Mesothelial cell of epicardium (in vitro differentiated cells): ENCODE measurements around the gene TRIM31. TPM values are rescaled to one million over a fixed set of nuclear protein-coding genes. Genes with fewer than 3 reads are reported as not detected.

Experiments
- DNase-seq, 2 experiments: peaks; one replicate each; pipeline ENCODE4 v3.0.0; 2021; ENCODE audit warnings: low spot score in 2 of 2; ENCODE audit not compliant: unreplicated experiment in 2 of 2
- H3K27ac Mint-ChIP-seq: 2 replicates; pipeline ENCODE4 v1.8.0; 2021; ENCODE audit warnings: mixed read lengths
- H3K27me3 Mint-ChIP-seq: 2 replicates; pipeline ENCODE4 v1.8.0; 2021; ENCODE audit warnings: low read depth, mixed read lengths
- H3K36me3 Mint-ChIP-seq: 2 replicates; pipeline ENCODE4 v1.8.0; 2021; ENCODE audit warnings: mixed read lengths
- H3K4me1 Mint-ChIP-seq: 2 replicates; pipeline ENCODE4 v1.8.0; 2021; ENCODE audit warnings: mixed read lengths
- H3K4me3 Mint-ChIP-seq: 2 replicates; pipeline ENCODE4 v1.8.0; 2021; ENCODE audit warnings: mild to moderate bottlenecking, moderate library complexity, mixed read lengths
- H3K9me3 Mint-ChIP-seq: 2 replicates; pipeline ENCODE4 v1.8.0; 2021; ENCODE audit warnings: mixed read lengths
- CTCF ChIP-seq: fragments of 200-600 bp; sonication (generic); IDR thresholded peaks from one replicate; pipeline ENCODE4 v1.5.0; 2021; ENCODE audit warnings: antibody characterized with exemption; ENCODE audit not compliant: unreplicated experiment
- total RNA-seq: library from RNA; stranded (reverse); gene quantifications from 3 replicates; pipeline ENCODE4 v1.2.1, GENCODE V29; 2021

The TRIM31 gene
- total RNA-seq = 0.58 to 0.68 TPM in 2 of 3 replicates, not detected in the other

GRCh38 chr6:30113003-30113759 is at the start of gene TRIM31:
TRIM31 (minus strand) TSS chr6:30113090; CDS start chr6:30112805, 285 bp downstream.
- DNase-seq = no peak
- H3K27me3 Mint-ChIP-seq = peaks cover 76% of the 10 kb centered on the region
- no peaks in the 10 kb centered on the region for H3K9me3 Mint-ChIP-seq
- no peak for TF ChIP-seq CTCF
- no peak within 1 kb of the TSS for H3K27ac Mint-ChIP-seq
- no peaks in the 10 kb centered on the region for H3K4me1 Mint-ChIP-seq
- H3K4me3 Mint-ChIP-seq = no peak within 1 kb of the TSS
- no peaks in the 10 kb centered on the region for H3K36me3 Mint-ChIP-seq

- TF ChIP-seq CTCF = no peak
- H3K4me1 Mint-ChIP-seq = no peaks in the 10 kb centered on the region
- no peak overlapping the region for H3K4me3 Mint-ChIP-seq
- H3K27ac Mint-ChIP-seq = no peak overlapping the region
- peaks cover 76% of the 10 kb centered on the region for H3K27me3 Mint-ChIP-seq
- no peaks in the 10 kb centered on the region for H3K36me3 Mint-ChIP-seq
- DNase-seq = no peak
- no peaks in the 10 kb centered on the region for H3K9me3 Mint-ChIP-seq
These were observed 49.6 kb upstream of the TRIM31 start for GRCh38 chr6:30162265-30163089.

DNA sequence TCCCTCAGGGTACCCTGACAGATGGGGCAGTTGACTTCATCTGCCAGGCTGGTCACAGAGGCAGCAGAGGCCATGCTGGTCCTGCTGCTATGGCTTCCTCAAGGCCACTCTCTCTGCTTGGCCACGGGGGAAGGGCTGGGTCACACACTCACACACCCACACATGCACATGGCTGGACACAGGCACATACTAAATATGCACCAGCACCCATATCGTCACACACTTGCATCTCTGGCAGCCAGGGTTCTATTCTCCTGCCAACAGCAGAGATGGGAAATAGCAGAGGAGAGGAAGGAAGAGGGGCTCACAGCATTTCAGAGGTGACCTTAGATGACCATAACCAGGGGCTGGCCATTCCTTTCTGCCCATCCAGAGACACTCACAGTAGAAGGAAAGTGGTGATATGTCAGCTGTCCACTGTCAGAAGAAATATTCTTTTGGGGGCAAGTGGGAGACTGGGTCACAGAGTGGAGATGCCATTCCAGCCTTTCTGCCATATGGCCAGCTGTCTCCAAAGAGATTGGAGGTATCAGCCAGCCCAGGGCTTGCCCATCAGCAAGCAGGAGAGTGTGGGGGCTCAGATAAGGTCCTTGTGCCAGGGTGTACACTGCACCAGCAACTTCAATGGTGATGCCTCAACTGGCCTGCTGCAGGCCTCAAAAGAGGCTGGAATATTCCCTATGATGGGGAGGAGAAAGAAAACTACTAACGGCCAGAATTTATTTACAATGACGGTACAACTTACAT is 48.1 kb upstream of the TRIM31 start, which contains the start of gene TRIM10:
Gene TRIM10 (minus strand): TSS at position 427 of the 747 bp plus-strand sequence. CDS start 353 bp downstream, at position 74.
- TF ChIP-seq CTCF = no peak
- Mint-ChIP-seq H3K27me3 (peaks cover 70% of the 10 kb centered on the region), H3K9me3 (no peaks in the 10 kb centered on the region), H3K36me3 (no peaks in the 10 kb centered on the region), H3K27ac (no peak within 1 kb of the TSS), H3K4me1 (peaks cover 4% of the 10 kb centered on the region), H3K4me3 (no peak within 1 kb of the TSS)
- no peak for DNase-seq

- H3K4me3 Mint-ChIP-seq = no peak overlapping the region
- peaks cover 68% of the 10 kb centered on the region for H3K27me3 Mint-ChIP-seq
- H3K4me1 Mint-ChIP-seq = peaks cover 9% of the 10 kb centered on the region
- no peak overlapping the region for H3K27ac Mint-ChIP-seq
- H3K36me3 Mint-ChIP-seq = no peaks in the 10 kb centered on the region
- H3K9me3 Mint-ChIP-seq = no peaks in the 10 kb centered on the region
- DNase-seq = no peak
- no peak for TF ChIP-seq CTCF
These were observed 47.3 kb upstream of the TRIM31 start for GRCh38 chr6:30160008-30160784.
